Measurements from ENCODE around the gene LHFPL2.

LHFPL2 gene

GRCh38 chr5:78486218-78486617, 162.4 kb downstream of the LHFPL2 start:
- TF ChIP-seq REST (IDR thresholded peaks at IDR 0.05; ENCODE audit: insufficient read depth in 1 of 2, low read depth in 2 of 2, low read length in 2 of 2) = no peak
- TF ChIP-seq TAF1 (IDR thresholded peaks at IDR 0.05; ENCODE audit: borderline replicate concordance, insufficient read depth, low read length) = no peak
- no peak for TF ChIP-seq FOXP2 (optimal IDR thresholded peaks at IDR 0.05; ENCODE audit: borderline replicate concordance, extremely low read depth, extremely low read length, insufficient read depth)
- no peak for TF ChIP-seq SIN3A (IDR thresholded peaks at IDR 0.05; ENCODE audit: borderline replicate concordance, insufficient read depth, low read length)
- TF ChIP-seq POLR2AphosphoS5 (IDR thresholded peaks at IDR 0.05; ENCODE audit: low read depth, low read length) = no peak

GRCh38 chr5:78483809-78484521, 164.6 kb downstream of the LHFPL2 start:
- no peak for TF ChIP-seq FOXP2 (optimal IDR thresholded peaks at IDR 0.05; ENCODE audit: borderline replicate concordance, extremely low read depth, extremely low read length, insufficient read depth)
- TF ChIP-seq SIN3A (IDR thresholded peaks at IDR 0.05; ENCODE audit: borderline replicate concordance, insufficient read depth, low read length) = no peak
- no peak for TF ChIP-seq TAF1 (IDR thresholded peaks at IDR 0.05; ENCODE audit: borderline replicate concordance, insufficient read depth, low read length)
- TF ChIP-seq REST (IDR thresholded peaks at IDR 0.05; ENCODE audit: insufficient read depth in 1 of 2, low read depth in 2 of 2, low read length in 2 of 2) = no peak
- TF ChIP-seq POLR2AphosphoS5 (IDR thresholded peaks at IDR 0.05; ENCODE audit: low read depth, low read length) = no peak

GRCh38 chr5:78482948-78483347, 165.6 kb downstream of the LHFPL2 start:
- TF ChIP-seq SIN3A (IDR thresholded peaks at IDR 0.05; ENCODE audit: borderline replicate concordance, insufficient read depth, low read length) = no peak
- no peak for TF ChIP-seq REST (IDR thresholded peaks at IDR 0.05; ENCODE audit: insufficient read depth in 1 of 2, low read depth in 2 of 2, low read length in 2 of 2)
- TF ChIP-seq POLR2AphosphoS5 (IDR thresholded peaks at IDR 0.05; ENCODE audit: low read depth, low read length) = no peak
- no peak for TF ChIP-seq FOXP2 (optimal IDR thresholded peaks at IDR 0.05; ENCODE audit: borderline replicate concordance, extremely low read depth, extremely low read length, insufficient read depth)
- TF ChIP-seq TAF1 (IDR thresholded peaks at IDR 0.05; ENCODE audit: borderline replicate concordance, insufficient read depth, low read length) = no peak

GRCh38 chr5:78476795-78477194, 171.8 kb downstream of the LHFPL2 start:
- no peak for TF ChIP-seq TAF1 (IDR thresholded peaks at IDR 0.05; ENCODE audit: borderline replicate concordance, insufficient read depth, low read length)
- TF ChIP-seq REST (IDR thresholded peaks at IDR 0.05; ENCODE audit: insufficient read depth in 1 of 2, low read depth in 2 of 2, low read length in 2 of 2) = no peak
- TF ChIP-seq SIN3A (IDR thresholded peaks at IDR 0.05; ENCODE audit: borderline replicate concordance, insufficient read depth, low read length) = no peak
- TF ChIP-seq POLR2AphosphoS5 (IDR thresholded peaks at IDR 0.05; ENCODE audit: low read depth, low read length) = no peak

Data from PFSK-1 (cell line).